Cardiac fibroblast (primary cell): ENCODE measurements around the gene EXOG.

Source experiments
- DNase-seq, 2 donors: peaks; one replicate each; pipeline versions ENCODE4 v3.0.0 to v3.0.0-alpha.2; 2010; ENCODE audit warnings: low read depth in 2 of 2
- H3K4me3 ChIP-seq, 2 donors: replicated peaks in 1 of 2; 1 replicate in 1 of 2; 2 replicates in 1 of 2; pipeline ENCODE4 v1.5.1; 2011; ENCODE audit warnings: low read depth in 2 of 2, low read length in 2 of 2, mild to moderate bottlenecking in 2 of 2, moderate library complexity in 1 of 2
- TF ChIP-seq, protein P1 (sequence below): IDR thresholded peaks from one replicate; pipeline ENCODE4 v1.5.1; 2011; ENCODE audit warnings: low read depth, mild to moderate bottlenecking, low read length, inconsistent platforms

Gene EXOG

DNA sequence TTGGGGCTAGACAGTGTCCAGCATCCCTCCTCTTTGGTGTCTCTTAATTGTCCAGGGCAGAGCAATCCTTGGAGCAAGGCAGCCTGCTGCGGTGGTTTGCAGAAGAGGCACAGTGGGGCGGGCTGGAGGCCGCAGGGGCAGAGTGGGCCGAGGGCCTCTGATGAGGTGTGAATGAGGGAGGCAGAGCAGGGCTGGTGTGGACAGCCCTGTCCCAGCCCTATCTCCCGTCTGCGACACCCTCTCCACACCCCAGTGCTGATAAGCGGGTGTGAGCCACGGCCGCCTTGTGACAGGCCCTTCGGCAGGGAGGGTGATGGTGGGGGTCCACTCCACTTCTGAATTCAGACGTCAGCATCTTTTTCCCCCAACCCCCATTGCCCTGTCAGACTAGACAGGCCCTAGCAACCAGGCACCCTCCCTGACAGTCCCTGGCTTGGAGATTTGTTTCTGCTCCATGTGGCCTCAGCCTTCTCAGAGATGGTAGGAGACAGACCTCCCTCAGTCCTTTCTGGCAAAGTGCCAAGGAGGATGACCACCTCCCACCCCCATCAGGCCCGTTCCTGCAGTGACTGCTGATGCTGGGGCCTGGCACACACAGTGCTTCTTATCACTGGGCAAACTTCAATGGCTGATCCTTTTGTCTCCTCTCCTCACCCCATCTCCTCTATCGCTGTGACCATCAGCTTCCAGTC lies 37.3 kb downstream of the EXOG start:
- TF ChIP-seq, protein P1, sequence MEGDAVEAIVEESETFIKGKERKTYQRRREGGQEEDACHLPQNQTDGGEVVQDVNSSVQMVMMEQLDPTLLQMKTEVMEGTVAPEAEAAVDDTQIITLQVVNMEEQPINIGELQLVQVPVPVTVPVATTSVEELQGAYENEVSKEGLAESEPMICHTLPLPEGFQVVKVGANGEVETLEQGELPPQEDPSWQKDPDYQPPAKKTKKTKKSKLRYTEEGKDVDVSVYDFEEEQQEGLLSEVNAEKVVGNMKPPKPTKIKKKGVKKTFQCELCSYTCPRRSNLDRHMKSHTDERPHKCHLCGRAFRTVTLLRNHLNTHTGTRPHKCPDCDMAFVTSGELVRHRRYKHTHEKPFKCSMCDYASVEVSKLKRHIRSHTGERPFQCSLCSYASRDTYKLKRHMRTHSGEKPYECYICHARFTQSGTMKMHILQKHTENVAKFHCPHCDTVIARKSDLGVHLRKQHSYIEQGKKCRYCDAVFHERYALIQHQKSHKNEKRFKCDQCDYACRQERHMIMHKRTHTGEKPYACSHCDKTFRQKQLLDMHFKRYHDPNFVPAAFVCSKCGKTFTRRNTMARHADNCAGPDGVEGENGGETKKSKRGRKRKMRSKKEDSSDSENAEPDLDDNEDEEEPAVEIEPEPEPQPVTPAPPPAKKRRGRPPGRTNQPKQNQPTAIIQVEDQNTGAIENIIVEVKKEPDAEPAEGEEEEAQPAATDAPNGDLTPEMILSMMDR = no peak
- peak in 1 of 2 donors; percentile 51 for DNase-seq
- H3K4me3 ChIP-seq = no peak overlapping the region

DNA sequence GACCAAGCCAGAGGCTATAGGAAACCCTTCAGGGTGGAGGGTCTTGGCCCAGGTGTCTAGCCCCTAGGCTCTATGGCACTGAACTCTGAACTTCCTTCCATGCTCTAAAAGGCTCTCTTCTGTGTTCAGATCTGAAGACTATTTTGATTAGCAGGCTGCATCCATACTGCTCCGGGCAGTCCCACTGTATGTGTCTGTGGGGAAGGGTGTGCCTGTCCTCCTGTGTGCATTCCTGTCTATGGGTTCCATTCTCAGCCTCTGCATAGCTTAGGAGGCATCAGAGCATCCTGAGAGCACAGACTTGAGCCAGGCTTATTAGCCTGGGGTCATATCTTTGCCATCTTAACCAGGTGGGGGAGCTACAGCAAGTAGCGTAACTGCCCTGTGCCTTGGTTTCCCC lies 38.0 kb downstream of the EXOG start:
- TF ChIP-seq, protein P1 = no peak
- no peak for DNase-seq
- H3K4me3 ChIP-seq = no peak overlapping the region

DNA sequence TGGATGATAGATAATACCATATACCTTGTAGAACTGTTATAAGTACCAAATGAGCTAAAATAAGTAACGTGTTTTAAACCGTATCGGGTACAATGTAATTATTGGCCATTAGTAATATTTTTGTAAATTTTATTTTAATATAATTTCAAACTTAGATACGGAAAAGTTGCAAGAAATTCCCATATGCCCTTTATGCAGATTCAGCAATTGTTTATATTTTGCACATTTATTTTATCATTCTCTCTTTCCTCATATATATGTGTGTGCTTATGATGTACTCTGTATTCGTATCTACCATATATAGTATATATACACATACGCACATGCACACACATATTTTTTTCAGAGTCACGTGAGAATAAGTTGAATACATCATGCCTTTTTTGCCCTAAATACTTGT lies 38.5 kb downstream of the EXOG start:
- no peak for DNase-seq
- no peak overlapping the region for H3K4me3 ChIP-seq
- TF ChIP-seq, protein P1 = no peak

DNA sequence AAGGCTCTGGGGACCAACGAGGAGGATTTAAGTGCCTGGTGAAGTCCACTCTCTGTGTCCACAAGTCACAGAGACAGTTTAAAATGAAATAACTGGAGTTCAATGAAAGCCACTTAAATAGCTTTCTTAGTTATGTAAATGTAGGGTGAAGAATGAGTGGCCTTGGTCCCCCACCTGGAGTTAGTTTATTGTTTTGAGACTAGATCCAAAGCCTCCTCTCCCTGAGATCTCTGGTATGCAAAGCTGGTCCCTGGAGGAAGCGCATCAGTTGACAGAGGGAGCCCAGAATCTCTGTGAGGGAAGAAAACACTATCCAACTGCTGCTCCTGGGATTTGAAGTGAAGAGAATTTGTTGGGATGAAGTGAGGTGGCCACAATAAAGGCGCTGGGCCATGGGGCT lies 40.5 kb downstream of the EXOG start:
- DNase-seq = no peak
- TF ChIP-seq, protein P1 = no peak
- H3K4me3 ChIP-seq = no peak overlapping the region

DNA sequence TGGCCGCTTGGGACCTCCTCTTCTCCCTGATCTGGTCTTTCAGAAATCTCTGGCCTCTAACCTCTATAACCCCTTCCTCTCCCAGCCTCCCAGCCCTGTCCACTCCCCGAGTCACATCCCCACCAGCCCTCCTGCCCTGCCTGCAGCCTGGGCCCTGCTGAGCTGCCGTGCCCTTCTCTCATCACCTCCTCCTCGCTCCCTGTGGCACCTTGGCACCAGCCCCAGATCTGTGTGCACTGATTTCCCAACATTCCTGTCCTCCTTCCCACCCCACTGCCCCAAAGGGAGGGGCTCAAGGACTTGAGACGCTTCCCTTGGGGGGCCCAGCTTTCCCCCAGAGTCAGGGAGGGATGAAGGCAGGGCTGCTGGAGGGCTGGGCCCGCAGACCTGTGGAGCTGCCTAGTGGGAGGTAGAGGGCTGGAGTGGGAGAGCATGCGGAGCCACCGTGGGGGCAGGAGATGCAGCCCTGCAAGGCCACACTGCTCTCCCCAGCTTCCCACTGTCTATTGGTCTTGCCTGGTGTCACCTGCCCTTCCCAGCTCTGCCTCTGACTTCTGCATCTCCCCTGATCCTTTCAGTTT lies 42.7 kb downstream of the EXOG start:
- TF ChIP-seq, protein P1 = no peak
- no peak overlapping the region for H3K4me3 ChIP-seq
- peak in 1 of 2 donors; percentile 32 for DNase-seq

DNA sequence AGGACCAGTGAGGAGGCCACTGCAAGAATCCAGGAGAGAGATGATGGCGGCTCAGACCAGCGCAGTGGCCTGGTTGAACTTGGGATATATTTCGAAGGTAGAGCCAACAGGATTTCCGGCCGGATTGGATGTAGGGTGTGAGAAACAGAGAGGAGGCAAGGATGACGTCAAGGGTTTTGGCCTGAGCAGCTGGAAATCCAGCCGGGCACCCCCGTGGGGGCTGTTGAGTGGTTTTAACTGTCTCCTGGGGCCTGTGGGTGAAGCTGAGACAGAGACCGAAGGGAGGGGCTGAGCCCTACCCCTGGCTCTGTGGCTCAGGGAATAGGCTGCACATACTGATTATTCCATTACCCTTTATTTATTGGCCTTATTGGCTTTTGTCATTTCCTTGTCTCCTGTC lies 45.7 kb downstream of the EXOG start:
- DNase-seq = peak; percentile 44 to 56
- H3K4me3 ChIP-seq = no peak overlapping the region
- TF ChIP-seq, protein P1 = no peak
